GM12801 (cell line): ENCODE data around the gene ODAM.

Source experiments
- TF ChIP-seq, protein P1 (sequence below): IDR thresholded peaks from one replicate; pipeline ENCODE4 v1.5.1; 2011; ENCODE audit warnings: control low read depth; ENCODE audit not compliant: insufficient read length; ENCODE audit errors: extremely low read depth

Gene ODAM, protein sequence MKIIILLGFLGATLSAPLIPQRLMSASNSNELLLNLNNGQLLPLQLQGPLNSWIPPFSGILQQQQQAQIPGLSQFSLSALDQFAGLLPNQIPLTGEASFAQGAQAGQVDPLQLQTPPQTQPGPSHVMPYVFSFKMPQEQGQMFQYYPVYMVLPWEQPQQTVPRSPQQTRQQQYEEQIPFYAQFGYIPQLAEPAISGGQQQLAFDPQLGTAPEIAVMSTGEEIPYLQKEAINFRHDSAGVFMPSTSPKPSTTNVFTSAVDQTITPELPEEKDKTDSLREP

DNA sequence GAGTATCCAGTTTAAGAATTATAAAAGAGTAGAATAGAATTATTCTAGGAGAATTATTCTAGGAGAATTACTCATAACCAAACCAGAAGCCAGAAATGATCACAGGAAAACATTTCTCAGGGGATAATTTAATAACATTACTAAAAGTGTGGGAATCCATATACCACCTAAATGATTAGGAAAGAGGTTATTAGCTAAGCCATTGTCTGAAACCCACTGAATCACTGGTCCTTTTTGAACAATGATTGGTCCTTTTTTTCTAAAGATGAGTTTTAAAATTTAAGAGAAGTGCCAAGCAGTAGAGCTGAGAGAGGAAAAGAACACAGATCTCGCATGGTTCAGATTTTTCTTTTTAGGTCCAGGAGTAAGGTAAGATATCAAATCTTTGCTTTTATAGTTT, at the start of gene ODAM:
TSS of gene ODAM (plus strand) at position 301 of the 400 bp plus-strand sequence. CDS start 819 bp downstream, outside the sequence.
- TF ChIP-seq, protein P1, sequence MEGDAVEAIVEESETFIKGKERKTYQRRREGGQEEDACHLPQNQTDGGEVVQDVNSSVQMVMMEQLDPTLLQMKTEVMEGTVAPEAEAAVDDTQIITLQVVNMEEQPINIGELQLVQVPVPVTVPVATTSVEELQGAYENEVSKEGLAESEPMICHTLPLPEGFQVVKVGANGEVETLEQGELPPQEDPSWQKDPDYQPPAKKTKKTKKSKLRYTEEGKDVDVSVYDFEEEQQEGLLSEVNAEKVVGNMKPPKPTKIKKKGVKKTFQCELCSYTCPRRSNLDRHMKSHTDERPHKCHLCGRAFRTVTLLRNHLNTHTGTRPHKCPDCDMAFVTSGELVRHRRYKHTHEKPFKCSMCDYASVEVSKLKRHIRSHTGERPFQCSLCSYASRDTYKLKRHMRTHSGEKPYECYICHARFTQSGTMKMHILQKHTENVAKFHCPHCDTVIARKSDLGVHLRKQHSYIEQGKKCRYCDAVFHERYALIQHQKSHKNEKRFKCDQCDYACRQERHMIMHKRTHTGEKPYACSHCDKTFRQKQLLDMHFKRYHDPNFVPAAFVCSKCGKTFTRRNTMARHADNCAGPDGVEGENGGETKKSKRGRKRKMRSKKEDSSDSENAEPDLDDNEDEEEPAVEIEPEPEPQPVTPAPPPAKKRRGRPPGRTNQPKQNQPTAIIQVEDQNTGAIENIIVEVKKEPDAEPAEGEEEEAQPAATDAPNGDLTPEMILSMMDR: no peak

DNA sequence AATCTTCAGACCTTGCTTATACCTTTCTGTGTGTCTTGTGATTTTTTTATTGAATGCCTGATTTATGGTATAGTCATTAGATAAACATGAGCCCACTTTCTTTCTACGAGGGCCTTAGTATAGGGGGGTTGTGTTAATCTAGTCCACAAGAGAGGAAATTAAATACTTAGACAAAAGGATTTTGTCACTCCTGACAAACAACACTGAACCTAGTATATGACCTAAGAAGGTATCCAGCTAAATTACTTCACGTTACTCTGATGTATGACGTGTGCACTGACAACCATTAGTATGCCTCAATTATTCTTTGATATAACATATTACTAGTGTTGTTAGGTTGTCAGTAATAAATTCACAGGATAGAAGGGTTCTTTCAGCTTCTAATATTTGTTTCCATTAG, 44.3 kb upstream of the ODAM start:
- TF ChIP-seq, protein P1: no peak

DNA sequence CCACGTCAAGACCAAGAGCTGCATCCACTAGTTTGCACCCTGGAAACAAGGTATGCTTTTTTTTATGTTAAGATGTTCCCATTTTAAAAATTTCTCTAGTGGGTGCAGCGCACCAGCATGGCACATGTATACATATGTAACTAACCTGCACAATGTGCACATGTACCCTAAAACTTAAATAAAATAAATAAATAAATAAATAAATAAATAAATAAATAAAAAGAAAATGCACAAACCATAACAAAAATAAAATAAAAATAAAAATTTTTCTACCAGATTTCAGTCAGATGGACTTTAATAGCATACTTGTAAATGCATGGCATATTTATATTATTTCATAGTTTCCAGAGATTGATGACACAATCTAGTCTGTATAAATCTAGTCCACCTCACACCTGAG, 43.4 kb upstream of the ODAM start:
- TF ChIP-seq, protein P1: no peak

DNA sequence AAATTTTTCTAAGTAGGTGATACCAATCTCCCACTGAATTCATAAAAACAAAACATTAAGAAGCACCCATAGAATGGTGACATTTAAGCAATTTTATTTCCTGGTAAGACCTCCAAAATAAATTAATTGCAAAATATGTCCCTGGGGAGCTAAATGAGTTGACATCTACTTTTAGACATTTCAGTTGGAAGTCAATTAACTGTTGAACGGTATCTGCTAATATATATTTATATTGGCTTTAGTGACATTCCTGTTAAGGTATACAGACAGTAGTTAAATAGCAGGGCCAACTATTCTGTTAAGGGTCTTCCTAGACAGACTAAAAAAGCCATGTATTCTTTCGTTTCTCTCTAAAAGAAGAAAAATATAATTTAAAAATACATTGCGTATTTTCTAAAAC, 41.6 kb upstream of the ODAM start, which contains the start of gene PRR27:
TSS of gene PRR27 (plus strand) at position 301 of the 400 bp plus-strand sequence. CDS start 139 bp downstream, outside the sequence.
- TF ChIP-seq, protein P1: no peak

DNA sequence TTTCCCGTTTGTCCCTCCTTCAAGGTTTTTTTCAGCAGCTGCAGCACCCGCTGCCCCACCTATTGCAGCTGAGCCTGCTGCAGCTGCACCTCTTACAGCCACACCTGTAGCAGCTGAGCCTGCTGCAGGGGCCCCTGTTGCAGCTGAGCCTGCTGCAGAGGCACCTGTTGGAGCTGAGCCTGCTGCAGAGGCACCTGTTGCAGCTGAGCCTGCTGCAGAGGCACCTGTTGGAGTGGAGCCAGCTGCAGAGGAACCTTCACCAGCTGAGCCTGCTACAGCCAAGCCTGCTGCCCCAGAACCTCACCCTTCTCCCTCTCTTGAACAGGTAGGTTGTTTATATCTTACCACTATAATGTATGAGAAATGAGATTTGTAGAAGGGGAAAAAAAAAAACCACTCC, 36.9 kb upstream of the ODAM start:
- TF ChIP-seq, protein P1: no peak

DNA sequence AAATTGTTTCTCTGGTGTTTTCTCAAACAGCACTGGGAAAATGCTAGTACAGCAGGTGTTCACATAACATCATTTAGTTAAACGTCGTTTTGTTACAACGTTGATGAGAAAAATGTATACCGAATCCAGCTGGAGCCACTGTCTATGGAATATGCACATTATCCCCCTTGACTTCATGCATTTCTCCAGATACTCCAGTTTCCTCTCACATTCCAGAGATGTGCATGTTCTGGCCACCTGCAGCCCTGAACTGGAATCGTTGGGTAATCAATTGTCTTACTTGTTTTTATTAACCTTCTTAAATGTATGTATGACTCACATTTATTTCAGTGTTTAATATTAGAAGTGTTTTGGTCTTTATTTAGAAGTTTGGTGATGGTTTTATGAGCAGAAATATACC, 18.4 kb upstream of the ODAM start:
- TF ChIP-seq, protein P1: no peak

DNA sequence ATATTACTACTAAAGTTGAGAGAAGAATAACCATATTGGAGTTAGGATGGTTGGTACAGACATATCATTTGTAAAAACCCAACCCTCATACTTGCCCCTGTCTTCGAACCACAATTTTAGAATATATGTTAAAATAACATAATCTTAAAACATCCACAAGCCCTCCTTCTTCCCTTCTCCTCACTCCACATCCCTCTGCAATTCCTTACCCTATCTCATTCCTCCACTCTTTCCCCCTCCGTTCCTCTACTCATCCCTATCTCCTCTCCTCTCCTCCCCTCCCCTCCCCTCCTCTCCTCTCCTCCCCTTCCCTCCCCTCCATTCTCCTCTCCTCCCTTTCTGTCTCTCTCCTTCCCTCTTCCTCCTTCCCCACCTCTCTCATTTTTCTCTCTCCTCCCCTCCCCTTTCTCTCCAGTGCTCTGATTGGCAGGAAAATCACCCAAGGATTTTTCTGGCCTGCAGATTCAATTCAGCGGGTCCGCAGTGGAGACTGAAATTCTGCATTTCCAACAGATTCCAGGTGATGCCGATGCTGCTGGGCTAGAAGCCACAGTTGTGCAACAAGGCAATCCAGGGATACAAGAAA, 17.4 kb upstream of the ODAM start:
- TF ChIP-seq, protein P1: no peak
